Natural killer cell (primary cell): ENCODE results near the gene ASIC2. TPM values are rescaled to one million over a fixed set of nuclear protein-coding genes. Genes with fewer than 3 reads are reported as not detected.
"Not testable (repeated sequence)": the region's sequence is repeated elsewhere in the genome, so short reads cannot be mapped to it uniquely, and the experiment has no call there.

ENCODE experiments used
- ATAC-seq, 3 donors: fragments of 150-1000 bp in 2 of 3; fragments of 200-7000 bp in 1 of 3; cut with Tn5 transposase; 1 replicate in 1 of 3; 2 replicates in 2 of 3; pipeline ENCODE4 v1.10.0; 2021; ENCODE audit warnings: mild to moderate bottlenecking in 2 of 3, moderate library complexity in 2 of 3
- DNase-seq, 2 donors: peaks; one replicate each; pipeline versions ENCODE4 v3.0.0 to v3.0.0-alpha.2; 2013 to 2021; ENCODE audit warnings: mixed read lengths in 1 of 2
- H3K27ac ChIP-seq: one replicate; pipeline ENCODE4 v1.5.1; 2013; ENCODE audit warnings: mild to moderate bottlenecking, low read length
- H3K27me3 ChIP-seq: one replicate; pipeline ENCODE4 v1.6.1; 2013; ENCODE audit warnings: low read length; ENCODE audit not compliant: control insufficient read depth, insufficient read depth
- H3K36me3 ChIP-seq: one replicate; pipeline ENCODE4 v1.6.1; 2013; ENCODE audit warnings: low read length; ENCODE audit not compliant: control insufficient read depth, insufficient read depth
- H3K4me1 ChIP-seq: one replicate; pipeline ENCODE4 v1.6.1; 2013; ENCODE audit warnings: low read length; ENCODE audit not compliant: control insufficient read depth, insufficient read depth
- H3K4me3 ChIP-seq: one replicate; pipeline ENCODE4 v1.5.1; 2013; ENCODE audit warnings: low read length
- H3K9me3 ChIP-seq: one replicate; pipeline ENCODE4 v1.6.1; 2013; ENCODE audit warnings: low read length; ENCODE audit not compliant: control insufficient read depth, insufficient read depth
- H3K27ac Mint-ChIP-seq, 2 donors: one replicate each; pipeline ENCODE4 v1.8.0; 2022; ENCODE audit warnings: mild to moderate bottlenecking in 2 of 2, mixed read lengths in 2 of 2, moderate library complexity in 1 of 2
- H3K27me3 Mint-ChIP-seq, 2 donors: one replicate each; pipeline ENCODE4 v1.8.0; 2022; ENCODE audit warnings: low read depth in 2 of 2, mixed read lengths in 2 of 2
- H3K36me3 Mint-ChIP-seq: one replicate; pipeline ENCODE4 v1.8.0; 2022; ENCODE audit warnings: mixed read lengths
- H3K4me1 Mint-ChIP-seq, 2 donors: one replicate each; pipeline ENCODE4 v1.8.0; 2022; ENCODE audit warnings: mixed read lengths in 2 of 2
- H3K4me3 Mint-ChIP-seq: one replicate; pipeline ENCODE4 v1.8.0; 2022; ENCODE audit warnings: mild to moderate bottlenecking, moderate library complexity, mixed read lengths
- H3K9me3 Mint-ChIP-seq, 2 donors: one replicate each; pipeline ENCODE4 v1.8.0; 2022; ENCODE audit warnings: mixed read lengths in 2 of 2
- WGBS: methylation state at CpG from one replicate; pipeline ENCODE4 v1.1.7; 2013; ENCODE audit warnings: missing lambda C conversion rate; ENCODE audit not compliant: insufficient coverage; 5-methylcytosine and 5-hydroxymethylcytosine counted together
- intact Hi-C: fragments of 100-400 bp; cut with micrococcal nuclease; formaldehyde crosslinking; loops from one replicate; pipeline ENCODE4 v1.14.2; 2022
- total RNA-seq, 4 donors: library from RNA; stranded (reverse); fragments of 120-200 nt in 1 of 4; gene quantifications; one replicate each; pipeline versions ENCODE4 v1.2.3 to v1.2.4, GENCODE V29; 2013 to 2022
- TF ChIP-seq, protein P1 (sequence below): fragments of 200-600 bp; IDR thresholded peaks from one replicate; pipeline ENCODE4 v1.8.0; 2022; ENCODE audit warnings: antibody characterized with exemption

ASIC2 gene
- total RNA-seq, 3 donors from 2014 or later (not counting 1 experiment from before 2014, with no cell fraction given) = not detected

DNA sequence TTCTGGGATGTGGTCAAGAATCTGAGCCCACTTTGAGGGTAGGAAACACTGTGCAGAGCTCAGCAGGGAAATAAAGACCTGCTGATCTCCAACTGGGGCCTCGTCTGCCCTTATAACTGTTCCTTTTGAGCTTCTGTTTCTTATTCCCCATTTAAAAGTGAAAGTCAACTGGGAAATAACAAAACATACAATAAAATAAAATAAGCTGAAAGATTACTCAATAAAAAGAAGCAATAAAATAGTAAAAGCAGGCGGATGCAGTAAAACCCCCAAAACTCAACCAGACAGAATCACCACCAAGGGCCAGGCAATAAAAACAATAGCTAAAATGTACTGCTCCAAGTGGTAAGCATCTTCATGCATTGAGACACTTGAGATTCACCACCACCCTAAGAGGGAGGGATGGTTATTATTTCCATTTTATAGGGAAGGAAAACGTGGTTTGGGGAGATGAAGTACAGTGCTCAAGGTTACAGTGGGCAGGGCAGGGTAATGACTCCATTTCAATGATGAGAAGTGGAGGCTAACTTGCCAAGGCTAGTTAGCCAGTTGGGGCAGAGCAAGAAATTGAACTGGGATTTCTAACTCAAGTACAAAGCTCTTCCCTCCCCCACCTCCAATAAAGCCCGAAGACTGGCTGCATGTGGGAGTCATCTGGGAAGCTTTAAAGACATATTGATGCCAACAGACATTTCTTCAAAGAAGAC lies 307.9 kb downstream of the ASIC2 start:
- no peak overlapping the region for H3K27ac ChIP-seq
- TF ChIP-seq, protein P1, sequence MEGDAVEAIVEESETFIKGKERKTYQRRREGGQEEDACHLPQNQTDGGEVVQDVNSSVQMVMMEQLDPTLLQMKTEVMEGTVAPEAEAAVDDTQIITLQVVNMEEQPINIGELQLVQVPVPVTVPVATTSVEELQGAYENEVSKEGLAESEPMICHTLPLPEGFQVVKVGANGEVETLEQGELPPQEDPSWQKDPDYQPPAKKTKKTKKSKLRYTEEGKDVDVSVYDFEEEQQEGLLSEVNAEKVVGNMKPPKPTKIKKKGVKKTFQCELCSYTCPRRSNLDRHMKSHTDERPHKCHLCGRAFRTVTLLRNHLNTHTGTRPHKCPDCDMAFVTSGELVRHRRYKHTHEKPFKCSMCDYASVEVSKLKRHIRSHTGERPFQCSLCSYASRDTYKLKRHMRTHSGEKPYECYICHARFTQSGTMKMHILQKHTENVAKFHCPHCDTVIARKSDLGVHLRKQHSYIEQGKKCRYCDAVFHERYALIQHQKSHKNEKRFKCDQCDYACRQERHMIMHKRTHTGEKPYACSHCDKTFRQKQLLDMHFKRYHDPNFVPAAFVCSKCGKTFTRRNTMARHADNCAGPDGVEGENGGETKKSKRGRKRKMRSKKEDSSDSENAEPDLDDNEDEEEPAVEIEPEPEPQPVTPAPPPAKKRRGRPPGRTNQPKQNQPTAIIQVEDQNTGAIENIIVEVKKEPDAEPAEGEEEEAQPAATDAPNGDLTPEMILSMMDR = no peak
- no peaks in the 10 kb centered on the region for H3K4me1 ChIP-seq
- Mint-ChIP-seq H3K36me3 (peaks cover 8% of the 10 kb centered on the region), H3K4me3 (no peak overlapping the region), H3K9me3 (peaks cover 4 to 6% of the 10 kb centered on the region in 2 donors), H3K27me3 (peaks cover 11 to 22% of the 10 kb centered on the region in 2 donors), H3K27ac (no peak overlapping the region), H3K4me1 (no peaks in the 10 kb centered on the region)
- H3K4me3 ChIP-seq = no peak overlapping the region
- no peaks in the 10 kb centered on the region for H3K27me3 ChIP-seq
- no peaks in the 10 kb centered on the region for H3K36me3 ChIP-seq
- WGBS = 78% methylated on average over 3 of the region's 4 CpGs
- H3K9me3 ChIP-seq = peaks cover 10% of the 10 kb centered on the region
- intact Hi-C loops = loop anchor here (10.0 kb wide), 1 partner anchor 60 kb away; no protein-coding TSS in a partner anchor
- ATAC-seq (no peak), DNase-seq (no peak)

DNA sequence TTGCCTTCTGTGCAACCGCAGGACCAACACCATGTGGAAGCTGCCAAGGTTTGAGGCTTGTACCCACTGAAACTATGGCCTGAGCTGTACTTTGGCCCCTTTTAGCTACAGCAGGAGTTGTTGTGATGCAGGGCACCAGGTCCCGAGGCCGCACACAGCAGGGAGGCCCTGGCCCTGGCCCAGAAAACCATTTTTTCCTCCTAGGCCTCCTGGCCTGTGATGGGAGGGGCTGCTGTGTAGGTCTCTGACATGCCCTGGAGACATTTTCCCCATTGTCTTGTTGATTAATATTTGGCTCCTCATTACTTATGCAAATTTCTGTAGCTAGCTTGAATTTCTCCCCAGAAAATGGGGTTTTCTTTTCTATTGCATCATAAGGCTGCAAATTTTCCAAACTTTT lies 311.5 kb downstream of the ASIC2 start:
- H3K27ac ChIP-seq, ATAC-seq, H3K9me3 ChIP-seq, H3K36me3 ChIP-seq, H3K4me3 Mint-ChIP-seq, H3K4me3 ChIP-seq, H3K4me1 Mint-ChIP-seq, H3K27me3 ChIP-seq, H3K36me3 Mint-ChIP-seq, H3K27ac Mint-ChIP-seq, H3K9me3 Mint-ChIP-seq, H3K4me1 ChIP-seq, DNase-seq: not testable (repeated sequence)
- peaks cover 11 to 22% of the 10 kb centered on the region in 2 donors for H3K27me3 Mint-ChIP-seq
- intact Hi-C loops = loop anchor here (10.0 kb wide), 1 partner anchor 63 kb away; no protein-coding TSS in a partner anchor
- 92% methylated on average over 3 of the region's 3 CpGs for WGBS

DNA sequence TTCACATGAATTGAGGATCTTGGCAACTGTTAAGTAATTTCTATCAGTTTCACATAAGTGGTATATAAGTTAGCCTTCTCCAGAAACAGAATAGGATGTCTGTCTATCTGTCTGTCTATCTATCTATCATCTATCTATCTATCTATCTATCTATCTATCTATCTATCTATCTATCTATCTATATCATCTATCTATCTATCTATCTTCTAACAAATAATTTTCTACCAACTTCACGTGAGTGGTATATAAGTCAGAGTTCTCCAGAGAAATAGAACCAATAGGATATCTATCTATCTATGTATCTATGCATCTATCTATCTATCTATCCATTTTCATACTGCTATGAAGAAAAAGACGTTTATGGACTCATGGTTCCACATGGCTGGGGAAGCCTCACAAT lies 312.9 kb downstream of the ASIC2 start:
- Mint-ChIP-seq H3K4me3 (no peak overlapping the region), H3K27me3 (peaks cover 11 to 22% of the 10 kb centered on the region in 2 donors), H3K36me3 (no peaks in the 10 kb centered on the region), H3K4me1 (no peaks in the 10 kb centered on the region), H3K9me3 (no peaks in the 10 kb centered on the region), H3K27ac (no peak overlapping the region)
- no peak overlapping the region for H3K4me3 ChIP-seq
- intact Hi-C loops = loop anchor here (10.0 kb wide), 1 partner anchor 65 kb away; no protein-coding TSS in a partner anchor
- TF ChIP-seq, protein P1 = no peak
- H3K36me3 ChIP-seq = no peaks in the 10 kb centered on the region
- peaks cover 8% of the 10 kb centered on the region for H3K9me3 ChIP-seq
- no peak overlapping the region for H3K27ac ChIP-seq
- WGBS = no CpG with 5 or more reads among the region's 2 CpGs
- DNase-seq = no peak
- H3K27me3 ChIP-seq = no peaks in the 10 kb centered on the region
- no peaks in the 10 kb centered on the region for H3K4me1 ChIP-seq
- no peak for ATAC-seq

DNA sequence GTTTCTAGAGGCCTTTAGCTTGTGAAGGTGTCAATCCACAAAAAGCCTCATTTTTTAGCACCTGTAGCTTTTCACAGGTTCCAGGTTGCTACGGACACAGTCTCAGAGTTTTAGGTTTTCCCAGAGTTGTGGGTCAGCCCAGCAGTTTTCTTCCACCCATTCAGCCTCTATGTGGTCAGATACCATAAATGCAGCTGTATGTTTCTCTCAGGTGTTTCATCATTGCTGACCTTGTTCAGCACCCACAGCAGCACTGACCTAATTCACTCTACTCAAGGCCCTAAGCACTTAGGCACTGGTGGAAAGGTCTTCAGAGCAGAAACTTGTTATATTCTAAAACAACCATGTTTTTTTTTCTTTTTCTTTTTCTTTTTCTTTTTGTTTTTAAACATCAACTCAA lies 316.5 kb downstream of the ASIC2 start:
- ATAC-seq (no peak), DNase-seq (no peak)
- Mint-ChIP-seq H3K27ac (no peak overlapping the region), H3K4me1 (no peaks in the 10 kb centered on the region), H3K36me3 (no peaks in the 10 kb centered on the region), H3K4me3 (no peak overlapping the region), H3K27me3 (peaks cover under 1 to 3% of the 10 kb centered on the region in 2 donors), H3K9me3 (no peaks in the 10 kb centered on the region)
- Histone ChIP-seq H3K27ac (no peak overlapping the region), H3K4me3 (no peak overlapping the region), H3K27me3 (no peaks in the 10 kb centered on the region), H3K4me1 (no peaks in the 10 kb centered on the region), H3K9me3 (peaks cover 6% of the 10 kb centered on the region), H3K36me3 (no peaks in the 10 kb centered on the region)
- intact Hi-C loops = no loop called here
- 53% methylated on average over 1 of the region's 1 CpG for WGBS
- TF ChIP-seq, protein P1 = no peak
